HG03064 (cell line): ENCODE data around the gene IRAK2.

Source experiments
- ATAC-seq: cut with Tn5 transposase; IDR thresholded peaks from one replicate; pipeline ENCODE4 v1.9.1; 2021; ENCODE audit warnings: low read depth; ENCODE audit not compliant: unreplicated experiment

IRAK2 gene

GRCh38 chr3:10277115-10277625 lies 112.5 kb downstream of the IRAK2 start:
- ATAC-seq = no peak

DNA sequence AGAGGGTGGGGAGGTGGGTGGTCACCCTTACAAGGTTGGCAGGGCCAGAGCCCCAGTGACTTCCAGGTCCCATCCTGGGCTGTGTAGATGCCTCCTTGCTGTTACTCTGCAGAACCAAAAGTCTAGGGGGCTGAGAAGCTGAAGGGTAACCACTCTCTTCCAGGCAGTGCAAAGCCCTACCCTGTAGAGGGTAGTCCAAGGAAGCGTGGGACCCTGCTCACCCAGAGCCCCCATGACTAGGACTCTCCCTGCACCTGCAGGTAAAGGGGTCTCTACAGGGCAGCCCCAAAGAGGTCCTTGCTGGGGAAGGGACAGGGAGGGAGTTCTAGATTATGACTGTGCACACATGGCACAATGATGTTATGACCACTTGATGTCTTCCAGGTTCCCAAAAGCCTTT lies 113.8 kb downstream of the IRAK2 start:
- no peak for ATAC-seq

DNA sequence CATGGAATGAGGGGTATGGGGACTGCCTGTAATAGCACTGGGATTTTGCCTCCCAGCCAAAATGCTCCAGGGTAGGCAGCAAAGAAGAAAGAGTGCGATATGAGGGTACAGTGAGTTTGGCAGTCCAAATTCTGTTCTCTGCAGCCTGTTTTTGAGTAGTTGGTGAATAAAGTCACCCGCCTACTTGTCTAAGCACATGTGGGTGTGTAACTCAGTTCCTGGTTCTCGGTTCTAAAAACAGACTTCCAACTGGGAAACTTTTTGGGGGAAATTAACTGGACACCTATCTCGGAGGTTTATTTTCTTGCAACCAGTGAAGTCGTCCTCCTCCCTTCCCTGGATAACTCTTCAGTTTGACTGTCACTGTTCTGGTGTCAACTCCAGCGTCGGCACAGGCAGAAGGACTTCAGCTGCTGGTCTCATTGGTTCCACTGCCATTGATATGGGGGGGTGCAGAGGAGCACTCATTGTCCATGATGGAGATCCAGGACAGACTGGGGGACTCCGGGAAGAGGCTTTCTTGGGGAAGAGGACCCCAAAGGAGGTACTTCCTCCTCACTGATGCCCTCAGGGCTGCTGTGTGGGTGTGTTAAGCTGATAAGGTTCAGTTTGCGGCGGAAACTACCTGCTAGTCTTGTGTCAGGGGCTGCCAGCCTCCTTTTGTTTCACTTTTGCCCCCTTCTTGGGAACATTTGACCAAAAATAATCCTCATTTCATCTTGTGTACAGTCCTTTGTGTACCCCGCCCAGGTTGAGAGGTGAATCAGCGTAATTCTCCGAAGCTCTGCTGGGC lies 114.9 kb downstream of the IRAK2 start:
- ATAC-seq = no peak

- no peak for ATAC-seq
Observed at GRCh38 chr3:10280177-10280529, 115.4 kb downstream of the IRAK2 start.

- no peak for ATAC-seq
Observed at GRCh38 chr3:10280571-10280970, 115.9 kb downstream of the IRAK2 start.

DNA sequence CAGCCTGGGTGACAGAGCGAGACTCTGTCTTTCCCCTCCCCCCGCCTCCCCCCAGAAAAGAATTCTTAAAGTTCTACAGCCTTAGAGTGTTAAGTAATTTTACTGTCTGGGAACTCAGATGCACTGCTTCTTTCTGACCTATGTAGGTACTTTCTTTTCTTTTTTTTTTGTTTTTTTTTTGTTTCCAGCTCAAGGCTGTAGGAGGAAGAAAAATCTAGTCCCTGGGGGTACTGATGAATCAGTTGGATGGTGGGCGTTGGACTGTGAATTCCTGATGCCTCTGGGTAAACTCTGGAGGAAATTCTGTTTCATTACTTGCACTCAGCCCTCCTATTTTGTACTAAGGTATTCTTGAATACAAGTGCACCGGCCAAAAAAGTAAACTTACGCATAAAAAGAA lies 117.2 kb downstream of the IRAK2 start:
- ATAC-seq = no peak

- no peak for ATAC-seq
Observed at GRCh38 chr3:10283638-10284037, 118.9 kb downstream of the IRAK2 start.

DNA sequence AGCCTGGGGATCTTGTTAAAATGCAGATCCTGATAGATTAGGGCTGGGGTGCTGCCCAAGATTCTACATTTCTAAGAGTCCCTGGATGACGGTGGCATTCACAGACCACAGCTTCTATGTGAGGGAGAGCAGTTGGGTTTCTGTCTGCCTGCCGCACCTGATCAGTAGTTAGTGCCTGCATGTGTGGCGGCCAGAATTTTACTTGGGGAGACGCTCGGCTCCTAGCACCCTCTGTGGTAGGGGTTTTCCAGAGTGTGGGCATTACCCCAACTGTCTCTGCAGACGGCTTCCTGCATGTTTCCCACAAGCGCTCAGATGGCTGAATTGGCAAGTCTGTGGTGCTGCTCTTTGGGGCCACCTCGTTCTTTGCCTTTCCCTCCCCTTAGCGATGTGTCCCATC lies 119.8 kb downstream of the IRAK2 start:
- no peak for ATAC-seq

- ATAC-seq = no peak
Observed at GRCh38 chr3:10285272-10286132, 120.8 kb downstream of the IRAK2 start.

DNA sequence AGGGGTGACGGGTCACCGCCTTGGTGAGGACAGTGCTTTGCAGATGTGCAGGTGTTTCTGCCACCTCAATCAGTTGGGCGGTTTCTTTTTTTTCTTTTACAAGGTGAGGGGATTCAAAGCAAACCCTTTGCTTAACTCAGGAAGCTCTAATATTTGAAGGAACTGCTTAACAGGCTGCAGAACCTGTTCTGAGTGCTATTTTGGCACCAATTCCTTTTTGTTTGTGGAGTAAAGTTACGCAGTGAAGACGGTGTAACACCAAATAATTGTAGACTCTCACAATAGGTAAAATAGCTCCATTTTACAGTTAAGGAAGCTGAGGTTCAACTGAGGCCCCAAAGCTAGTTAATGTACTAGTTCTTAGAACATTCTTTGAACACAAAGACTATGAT lies 121.4 kb downstream of the IRAK2 start:
- ATAC-seq = no peak

GRCh38 chr3:10286596-10287295 lies 122.0 kb downstream of the IRAK2 start:
- ATAC-seq = no peak

- ATAC-seq = no peak
Observed at GRCh38 chr3:10287936-10288574, 123.3 kb downstream of the IRAK2 start.

DNA sequence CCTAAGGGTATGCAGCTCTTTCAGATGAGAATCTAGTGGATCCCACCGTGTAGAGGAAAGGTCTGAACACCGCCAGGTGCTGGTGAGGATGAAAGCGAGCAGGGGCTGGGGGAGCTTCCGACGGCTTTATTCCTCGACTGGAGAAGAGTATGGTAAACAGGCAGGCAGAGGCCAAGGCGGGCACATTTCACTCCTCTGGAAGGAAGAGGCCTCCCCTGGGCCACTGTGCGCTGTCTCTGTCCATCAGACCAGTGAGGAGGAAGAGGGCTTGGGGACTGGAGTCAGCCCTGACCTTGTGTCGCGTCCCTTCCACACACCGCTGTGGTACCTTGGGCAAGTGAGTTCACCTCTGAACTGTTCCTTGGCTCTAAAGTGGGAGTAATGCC lies 123.8 kb downstream of the IRAK2 start:
- ATAC-seq = no peak

DNA sequence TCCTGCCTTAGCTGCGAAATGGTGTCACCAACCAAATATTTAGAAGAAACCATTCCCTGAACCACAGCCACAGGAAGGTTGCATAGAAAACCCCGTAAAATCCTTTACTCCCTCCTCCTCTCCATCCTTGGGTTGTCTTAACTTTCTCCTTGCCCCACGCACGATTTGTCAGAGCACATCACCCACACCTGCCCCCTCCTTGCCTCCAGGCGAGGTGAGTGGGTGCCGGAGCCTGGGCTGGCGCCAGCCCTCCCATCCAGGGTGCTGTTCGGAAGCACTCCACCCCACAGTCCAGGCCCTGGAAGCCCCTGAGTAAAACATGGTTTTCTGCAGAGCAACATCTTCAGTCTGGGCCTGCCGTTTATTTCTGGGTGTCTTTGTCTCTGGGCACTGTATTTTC lies 124.4 kb downstream of the IRAK2 start:
- no peak for ATAC-seq

- ATAC-seq = no peak
Observed at GRCh38 chr3:10289787-10290355, 125.2 kb downstream of the IRAK2 start.

DNA sequence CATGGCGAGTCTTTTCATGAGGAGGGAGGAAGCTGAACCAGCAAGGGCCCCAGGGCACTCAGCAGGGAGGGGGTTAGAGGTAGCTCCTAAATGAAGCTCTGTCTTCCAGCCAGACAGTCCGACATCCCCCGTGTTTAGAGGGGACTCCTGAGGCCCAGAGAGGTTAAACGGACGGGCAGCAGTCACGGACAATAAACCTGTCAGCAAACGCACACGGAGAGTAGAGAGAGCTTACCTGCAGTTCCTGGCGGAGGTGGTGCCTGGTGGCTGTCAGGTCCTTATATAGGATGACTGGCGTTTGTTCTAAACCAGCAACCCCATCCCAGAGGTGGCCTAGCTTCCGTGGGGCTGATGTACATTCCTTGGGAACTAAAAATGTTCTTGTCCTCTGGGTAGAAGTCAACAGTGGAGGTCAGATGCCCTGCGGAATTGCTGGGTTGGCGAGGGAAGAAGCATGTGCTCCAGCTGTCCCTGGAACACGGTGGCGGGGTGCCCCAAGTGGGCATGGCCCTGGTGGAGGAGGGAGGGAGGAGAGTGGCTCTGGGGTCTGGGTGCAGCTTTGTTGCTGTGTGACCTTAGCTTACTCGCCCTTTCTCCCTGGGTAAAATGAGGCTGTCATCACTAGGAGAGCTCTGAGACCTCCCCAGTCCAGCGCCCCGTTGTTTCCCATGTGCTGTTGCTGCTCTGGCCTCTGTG lies 125.9 kb downstream of the IRAK2 start:
- ATAC-seq = no peak

- no peak for ATAC-seq
Observed at GRCh38 chr3:10291641-10292040, 126.9 kb downstream of the IRAK2 start.

GRCh38 chr3:10292505-10293419 lies 128.0 kb downstream of the IRAK2 start, which contains the start of gene GHRL:
GHRL (minus strand) TSS chr3:10292947; CDS start chr3:10290180, 2,767 bp downstream.
- peak; percentile 77 for ATAC-seq
